Suprapubic skin (tissue), 4 donors: ENCODE results near the gene MYH11.

Experiments used
- CTCF ChIP-seq, 2 donors: fragments of 200-600 bp in 1 of 2; fragments of 450-650 bp in 1 of 2; sonication (generic) in 1 of 2; IDR thresholded peaks; one replicate each; pipeline ENCODE4 v1.5.1; 2016 to 2019; ENCODE audit warnings: antibody characterized with exemption in 2 of 2, mild to moderate bottlenecking in 1 of 2, moderate library complexity in 1 of 2
- EP300 ChIP-seq: sonication (generic); formaldehyde crosslinking; IDR thresholded peaks from one replicate; pipeline ENCODE4 v1.6.1; 2017; ENCODE audit warnings: antibody characterized with exemption
- POLR2A ChIP-seq, 2 donors: fragments of 450-650 bp; IDR thresholded peaks; one replicate each; pipeline ENCODE4 v1.6.1; 2017; ENCODE audit warnings: antibody characterized with exemption in 2 of 2, mild to moderate bottlenecking in 2 of 2, moderate library complexity in 2 of 2
- POLR2AphosphoS5 ChIP-seq, 3 donors: sonication (generic); formaldehyde crosslinking; IDR thresholded peaks; one replicate each; pipeline ENCODE4 v1.6.1; 2017; ENCODE audit warnings: antibody characterized with exemption in 3 of 3

GRCh38 chr16:15765116-15765515 is 91.7 kb downstream of the MYH11 start:
- TF ChIP-seq CTCF (IDR thresholded peaks at IDR 0.05) (no peak), POLR2AphosphoS5 (IDR thresholded peaks at IDR 0.05) (no peak), POLR2A (IDR thresholded peaks at IDR 0.05) (no peak), EP300 (no peak)
